C4-2B (cell line): ENCODE measurements around the gene CNTF.

Source experiments
- CTCF ChIP-seq: fragments of 450-650 bp; conservative IDR thresholded peaks from 2 replicates; pipeline ENCODE4 v1.5.1; 2017; ENCODE audit warnings: mild to moderate bottlenecking
- ZFX ChIP-seq: fragments of 450-650 bp; IDR thresholded peaks from 2 replicates; pipeline ENCODE4 v1.6.1; 2017

GRCh38 chr11:58649623-58650022 lies 27.2 kb downstream of the CNTF start:
- no peak for TF ChIP-seq CTCF
- TF ChIP-seq ZFX = no peak
